GM15510 (cell line): ENCODE data around the gene ITGB3BP.

ENCODE experiments used
- POLR2A ChIP-seq: IDR thresholded peaks from 3 replicates; pipeline ENCODE4 v1.6.1; 2011; ENCODE audit warnings: borderline replicate concordance; ENCODE audit not compliant: insufficient read length; ENCODE audit errors: extremely low read depth

ITGB3BP gene

GRCh38 chr1:63533931-63534330 is 10.9 kb upstream of the ITGB3BP start:
- no peak for TF ChIP-seq POLR2A

GRCh38 chr1:63532727-63533126 is 9.7 kb upstream of the ITGB3BP start:
- no peak for TF ChIP-seq POLR2A

- no peak for TF ChIP-seq POLR2A
These were observed 1.2 kb upstream of the ITGB3BP start for GRCh38 chr1:63524201-63524600.

- TF ChIP-seq POLR2A: no peak
These were observed 713 bp upstream of the ITGB3BP start for GRCh38 chr1:63523738-63524137.

GRCh38 chr1:63516629-63517028 is 6.4 kb downstream of the ITGB3BP start:
- no peak for TF ChIP-seq POLR2A

- no peak for TF ChIP-seq POLR2A
These were observed 10.4 kb downstream of the ITGB3BP start for GRCh38 chr1:63512584-63512983.

GRCh38 chr1:63509718-63510117 is 13.3 kb downstream of the ITGB3BP start:
- TF ChIP-seq POLR2A: no peak

GRCh38 chr1:63506782-63507181 is 16.2 kb downstream of the ITGB3BP start:
- no peak for TF ChIP-seq POLR2A

- no peak for TF ChIP-seq POLR2A
These were observed 21.8 kb downstream of the ITGB3BP start for GRCh38 chr1:63501256-63501655.

- no peak for TF ChIP-seq POLR2A
These were observed 24.9 kb downstream of the ITGB3BP start for GRCh38 chr1:63498106-63498505.

GRCh38 chr1:63497577-63497976 is 25.4 kb downstream of the ITGB3BP start:
- TF ChIP-seq POLR2A: no peak

GRCh38 chr1:63487336-63488065 is 35.5 kb downstream of the ITGB3BP start:
- TF ChIP-seq POLR2A: no peak

GRCh38 chr1:63486629-63487028 is 36.4 kb downstream of the ITGB3BP start:
- no peak for TF ChIP-seq POLR2A

GRCh38 chr1:63480057-63480456 is 43.0 kb downstream of the ITGB3BP start:
- TF ChIP-seq POLR2A: no peak

- no peak for TF ChIP-seq POLR2A
These were observed 47.3 kb downstream of the ITGB3BP start for GRCh38 chr1:63475761-63476160.

- TF ChIP-seq POLR2A: no peak
These were observed 56.3 kb downstream of the ITGB3BP start for GRCh38 chr1:63466759-63467158.

- no peak for TF ChIP-seq POLR2A
These were observed 56.8 kb downstream of the ITGB3BP start for GRCh38 chr1:63466181-63466580.

GRCh38 chr1:63463248-63463647 is 59.8 kb downstream of the ITGB3BP start:
- TF ChIP-seq POLR2A: no peak

- no peak for TF ChIP-seq POLR2A
These were observed 61.3 kb downstream of the ITGB3BP start for GRCh38 chr1:63461661-63462230.
